HG02798 (cell line): ENCODE data around the gene MATCAP1.

ENCODE experiments used
- ATAC-seq: cut with Tn5 transposase; IDR thresholded peaks from one replicate; pipeline ENCODE4 v1.9.1; 2021; ENCODE audit warnings: mild to moderate bottlenecking; ENCODE audit not compliant: unreplicated experiment, poor library complexity

The MATCAP1 gene

DNA sequence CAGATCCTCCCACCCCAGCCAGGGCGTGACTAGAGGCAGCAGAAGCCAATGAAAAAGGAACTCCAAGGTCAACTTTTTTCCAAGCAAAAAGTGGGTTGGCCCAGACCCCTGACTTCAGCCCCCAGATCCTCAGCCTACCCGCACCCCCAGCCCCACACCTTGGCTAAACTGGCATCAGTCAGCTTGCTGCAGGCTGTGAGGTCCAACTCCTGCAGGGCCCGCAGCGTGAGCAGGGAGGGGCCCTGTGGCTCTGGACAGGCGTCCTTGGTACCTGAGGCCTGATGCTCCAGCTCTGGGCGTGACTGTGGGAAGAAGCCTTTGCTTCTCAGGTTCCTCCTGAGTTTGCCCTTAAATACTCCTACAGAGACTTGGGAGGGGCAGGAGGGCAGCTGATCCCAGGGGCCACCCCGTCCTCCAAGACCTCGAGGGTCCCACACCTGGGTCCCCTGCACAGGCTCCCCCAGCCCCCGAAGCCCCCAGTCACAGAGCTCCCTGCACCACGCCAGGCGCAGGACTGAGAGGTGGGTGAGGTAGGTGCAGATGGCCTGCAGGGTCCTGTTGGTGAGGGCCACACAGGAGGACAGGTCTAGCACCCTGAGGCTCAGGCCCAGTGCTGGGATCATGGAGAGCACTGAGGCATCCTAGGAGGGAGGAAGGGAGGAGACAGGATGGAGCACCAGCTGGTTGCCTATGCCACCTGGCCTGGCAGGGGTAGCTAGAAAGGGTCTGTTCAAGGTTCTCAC, 24.6 kb upstream of the MATCAP1 start:
- no peak for ATAC-seq

DNA sequence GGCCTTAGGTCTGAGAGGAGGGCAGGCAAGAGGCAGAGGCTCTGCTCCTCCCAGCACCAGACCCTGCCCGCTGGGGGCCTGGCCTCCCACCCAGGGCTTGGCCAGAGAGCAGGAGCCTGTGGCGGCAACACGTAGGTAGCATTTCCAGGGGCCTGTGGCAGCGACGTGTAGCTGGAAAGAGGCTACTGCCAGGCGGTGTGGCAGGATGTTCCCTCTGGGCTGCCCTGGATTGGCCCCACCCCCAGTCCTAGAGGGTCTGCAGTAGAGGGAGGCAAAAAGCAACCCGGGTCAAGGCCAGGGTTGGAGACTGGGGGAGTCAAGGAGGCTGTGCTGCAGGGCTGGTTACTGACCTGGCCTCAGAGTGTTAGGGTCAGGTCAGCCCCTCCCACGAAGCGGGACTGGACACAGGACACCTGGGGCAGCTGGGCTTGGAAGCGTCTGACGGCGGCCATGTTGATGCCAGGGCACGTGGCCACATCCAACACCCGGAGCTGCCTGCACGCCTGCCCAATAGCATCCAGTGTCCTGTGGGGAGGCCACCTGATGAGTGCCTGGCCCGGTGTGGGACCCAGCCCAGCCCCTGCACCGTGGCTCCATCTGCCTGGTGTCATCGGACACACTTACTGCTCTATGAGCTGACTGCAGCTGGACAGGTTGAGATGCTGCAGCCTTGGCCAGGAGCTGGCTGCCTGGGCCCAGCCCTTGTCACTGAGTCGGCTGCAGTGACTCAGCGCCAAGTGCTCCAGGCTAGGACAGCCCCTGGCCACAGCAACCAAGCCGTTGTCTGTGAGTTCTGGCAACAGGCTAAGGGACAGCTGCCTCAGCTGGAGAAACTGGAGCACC, 23.7 kb upstream of the MATCAP1 start:
- no peak for ATAC-seq

DNA sequence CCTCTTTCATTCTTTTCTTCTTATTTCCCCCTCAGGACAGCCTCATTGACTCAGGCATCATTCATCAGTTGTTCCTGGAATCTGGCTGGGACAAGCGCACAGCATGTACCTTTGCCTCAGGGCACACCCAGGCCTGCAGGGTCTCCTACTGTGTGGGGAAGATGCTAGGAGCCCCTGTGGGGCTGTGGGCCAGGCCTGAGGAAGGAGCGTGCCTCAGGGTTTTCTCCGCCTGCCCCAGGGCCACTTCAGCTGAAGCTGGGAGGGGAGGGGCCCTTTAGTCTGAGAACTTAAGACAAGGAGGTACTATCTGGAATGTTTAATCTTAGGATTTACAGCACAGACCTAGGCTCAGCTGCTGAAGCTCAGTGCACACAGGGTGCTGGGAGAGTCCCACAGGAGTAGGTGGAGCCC, 23.1 kb upstream of the MATCAP1 start:
- no peak for ATAC-seq

DNA sequence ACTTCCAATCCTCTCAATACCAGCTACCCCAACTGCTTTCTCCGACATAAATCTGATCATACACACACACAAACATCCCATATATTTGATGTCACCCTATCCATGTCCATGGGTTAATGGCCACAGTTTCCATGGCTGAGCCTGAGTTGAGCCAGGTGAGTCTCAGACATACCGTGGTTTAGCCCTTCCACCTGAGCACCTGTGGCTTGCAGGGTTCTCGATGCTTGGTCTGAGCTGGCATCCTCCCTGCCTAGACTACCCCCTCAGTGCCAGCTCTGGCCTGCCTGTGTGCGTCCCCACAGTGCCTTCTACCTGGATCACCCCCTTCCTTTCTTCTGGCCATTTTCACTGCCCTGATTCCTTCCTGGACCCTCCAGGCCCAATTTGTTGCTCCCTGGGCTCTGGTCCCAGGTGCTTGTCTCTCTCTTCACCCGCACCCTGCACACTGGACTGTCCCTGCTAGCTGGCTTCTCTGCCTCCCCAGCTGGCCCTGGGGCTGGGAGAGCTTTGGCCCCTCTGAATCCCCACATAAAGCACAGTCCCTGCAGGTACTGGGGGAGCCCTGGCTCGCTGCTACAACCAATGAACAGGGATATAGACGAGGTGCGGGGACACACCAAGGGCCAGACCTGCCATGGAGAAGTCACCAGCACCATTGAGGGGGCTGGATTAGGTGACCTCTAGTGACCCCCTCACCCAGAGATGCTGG, 22.5 kb upstream of the MATCAP1 start:
- no peak for ATAC-seq

DNA sequence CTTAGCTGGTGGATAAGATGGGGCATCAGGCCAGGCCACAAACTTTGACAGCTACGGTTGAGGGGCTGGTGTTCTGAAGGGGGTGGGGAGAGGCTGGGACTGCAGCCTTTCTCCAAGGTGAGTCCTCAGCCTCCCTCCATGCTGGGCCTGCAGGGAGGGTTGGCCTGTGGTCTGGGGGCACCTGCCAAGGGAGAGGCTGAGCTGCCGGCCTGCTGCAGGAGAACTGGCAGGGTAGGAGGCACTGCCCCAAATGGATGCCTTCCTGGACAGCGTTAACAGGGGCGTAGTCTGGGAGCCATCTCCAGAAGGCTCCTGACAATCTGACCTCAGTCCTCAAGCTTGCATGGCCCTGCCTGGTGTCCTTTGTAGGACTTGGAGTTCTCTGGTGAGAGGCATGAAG, 20.3 kb upstream of the MATCAP1 start:
- ATAC-seq = no peak

DNA sequence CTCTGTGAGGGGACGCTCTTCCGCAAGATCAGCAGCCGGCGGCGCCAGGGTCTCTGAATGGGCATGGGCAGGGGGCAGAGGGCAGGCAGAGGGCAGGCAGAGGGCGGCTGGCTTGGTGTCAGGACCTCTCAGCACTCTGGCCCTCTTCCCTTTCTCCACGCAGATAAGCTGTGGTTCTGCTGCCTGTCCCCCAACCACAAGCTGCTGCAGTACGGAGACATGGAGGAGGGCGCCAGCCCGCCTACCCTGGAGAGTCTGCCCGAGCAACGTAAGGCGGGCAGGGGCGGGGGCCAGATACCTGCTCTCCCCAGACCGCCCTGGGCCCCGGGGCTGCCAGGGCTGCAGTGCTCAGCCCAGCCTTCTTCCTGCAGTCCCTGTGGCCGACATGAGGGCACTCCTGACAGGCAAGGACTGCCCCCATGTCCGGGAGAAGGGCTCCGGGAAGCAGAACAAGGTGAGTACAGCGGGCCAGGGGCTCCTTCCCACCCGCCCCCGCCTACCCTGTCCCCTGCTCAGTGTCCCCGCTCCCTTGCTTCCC, 19.3 kb upstream of the MATCAP1 start:
- ATAC-seq = no peak

DNA sequence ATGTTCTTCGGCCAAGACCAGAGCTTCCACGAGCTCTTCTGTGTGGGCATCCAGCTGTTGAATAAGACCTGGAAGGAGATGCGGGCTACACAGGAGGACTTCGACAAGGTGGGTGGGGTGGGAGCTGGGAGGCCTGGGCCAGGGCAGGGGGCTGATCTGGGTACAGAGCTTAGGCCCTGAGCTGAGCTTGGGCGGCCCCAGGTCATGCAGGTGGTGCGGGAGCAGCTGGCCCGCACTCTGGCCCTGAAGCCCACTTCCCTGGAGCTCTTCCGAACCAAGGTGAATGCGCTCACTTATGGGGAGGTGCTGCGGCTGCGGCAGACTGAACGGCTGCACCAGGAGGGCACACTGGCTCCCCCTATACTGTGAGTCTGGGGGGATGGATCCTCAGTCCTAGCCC, 18.7 kb upstream of the MATCAP1 start:
- no peak for ATAC-seq

DNA sequence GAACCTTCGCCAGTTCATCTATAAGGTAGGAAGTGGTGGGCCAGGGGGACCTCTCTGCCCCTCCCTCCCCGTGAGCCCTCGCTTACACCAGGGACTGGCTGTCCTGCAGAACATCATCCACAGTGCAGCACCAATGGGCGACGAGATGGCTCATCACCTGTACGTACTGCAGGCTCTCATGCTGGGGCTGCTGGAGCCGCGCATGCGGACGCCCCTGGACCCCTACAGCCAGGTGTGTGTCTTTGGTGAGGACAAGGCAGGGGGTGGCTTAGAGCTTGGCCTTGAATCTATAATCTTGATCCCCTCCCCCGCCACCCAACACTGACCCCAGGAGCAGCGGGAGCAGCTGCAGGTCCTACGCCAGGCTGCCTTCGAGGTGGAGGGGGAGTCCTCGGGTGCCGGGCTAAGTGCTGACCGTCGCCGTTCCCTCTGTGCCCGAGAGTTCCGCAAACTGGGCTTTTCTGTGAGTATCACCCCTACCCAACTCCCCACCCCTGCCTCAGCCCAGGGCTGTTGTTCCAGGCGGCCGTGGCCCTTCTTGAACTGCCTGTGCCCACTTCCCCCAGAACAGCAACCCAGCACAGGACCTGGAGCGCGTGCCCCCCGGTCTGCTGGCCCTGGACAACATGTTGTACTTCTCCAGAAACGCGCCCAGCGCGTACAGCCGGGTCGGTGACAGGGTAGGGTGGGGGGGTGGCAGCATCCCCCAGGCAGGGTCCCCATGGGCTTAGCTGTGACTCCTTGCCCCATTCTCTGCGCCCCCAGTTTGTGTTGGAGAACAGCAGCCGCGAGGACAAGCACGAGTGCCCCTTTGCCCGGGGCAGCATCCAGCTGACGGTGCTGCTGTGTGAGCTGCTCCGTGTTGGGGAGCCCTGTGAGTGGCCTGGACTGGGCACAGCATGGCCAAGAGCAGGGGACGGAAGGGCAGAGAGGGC, 17.9 kb upstream of the MATCAP1 start:
- no peak for ATAC-seq

DNA sequence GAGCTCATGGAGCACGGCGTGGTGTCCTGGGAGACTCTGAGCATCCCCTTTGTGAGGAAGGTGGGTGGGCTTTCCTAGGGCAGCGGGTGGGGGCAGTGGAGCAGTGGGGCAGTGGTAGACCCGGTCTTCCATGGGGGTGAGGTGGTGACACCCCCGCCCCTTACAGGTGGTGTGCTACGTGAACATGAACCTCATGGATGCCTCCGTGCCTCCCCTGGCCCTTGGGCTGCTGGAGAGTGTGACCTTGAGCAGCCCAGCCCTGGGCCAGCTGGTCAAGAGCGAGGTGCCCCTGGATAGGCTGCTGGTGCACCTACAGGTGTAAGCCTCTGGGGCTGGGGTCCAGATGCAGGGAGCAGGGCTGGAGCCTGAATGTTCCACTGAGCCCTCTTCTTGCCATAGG, 16.7 kb upstream of the MATCAP1 start:
- ATAC-seq = no peak

DNA sequence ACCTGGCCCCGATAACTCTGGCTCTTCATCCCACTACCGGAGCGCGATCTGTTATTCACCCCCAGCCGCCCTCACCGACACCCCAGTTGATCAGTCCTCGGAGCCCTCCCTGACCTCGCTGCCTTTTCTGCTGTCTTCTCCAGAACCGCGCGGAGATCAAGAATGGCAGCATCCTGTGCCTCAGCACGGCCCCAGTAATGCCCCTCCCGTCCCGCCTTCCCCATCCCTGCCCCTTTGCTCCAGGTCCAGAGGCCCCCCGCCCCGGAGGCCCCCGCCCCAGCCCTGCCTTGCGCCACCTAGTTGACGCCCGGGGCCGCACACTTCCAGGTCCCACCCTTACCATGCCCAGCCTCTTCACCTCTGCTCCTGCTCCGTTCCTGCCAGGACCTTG, 16.0 kb upstream of the MATCAP1 start:
- ATAC-seq = no peak

DNA sequence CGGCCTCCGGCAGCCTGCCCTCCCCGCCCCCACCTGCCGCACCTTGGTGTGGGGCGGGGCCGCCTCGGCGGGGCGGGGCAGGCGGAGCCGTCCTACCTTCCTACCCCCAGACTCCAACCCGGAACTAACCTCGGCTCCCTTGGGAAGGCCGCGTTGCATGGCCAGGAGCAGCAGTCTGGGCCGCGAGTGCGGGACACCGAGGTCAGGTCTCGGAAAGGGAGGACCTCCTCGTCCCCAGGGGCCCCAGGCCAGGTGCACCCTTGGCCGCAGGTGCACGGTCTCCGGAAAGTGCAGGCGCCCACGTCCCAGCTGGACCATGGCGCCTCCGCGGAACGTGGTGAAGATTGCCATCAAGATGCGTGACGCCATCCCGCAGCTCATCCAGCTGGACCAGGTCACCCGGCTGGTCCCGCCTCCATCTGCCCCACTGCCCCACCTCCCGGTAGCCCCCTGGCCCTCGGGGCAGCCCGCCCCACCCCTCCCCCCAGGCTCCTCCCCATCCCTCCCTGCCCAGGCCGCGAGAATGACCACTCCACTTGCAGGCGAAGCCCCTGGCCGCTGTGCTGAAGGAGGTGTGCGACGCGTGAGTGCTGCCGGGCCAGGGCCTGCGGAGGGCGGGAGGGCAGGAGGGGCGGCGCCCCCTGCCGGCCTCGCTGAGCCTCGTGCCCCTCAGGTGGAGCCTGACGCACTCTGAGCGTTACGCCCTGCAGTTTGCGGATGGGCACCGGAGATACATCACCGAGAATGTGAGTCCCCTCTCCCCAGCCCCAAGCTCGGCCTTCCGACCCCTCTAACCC, 15.4 kb upstream of the MATCAP1 start, which contains the start of gene ELMO3:
TSS of gene ELMO3 (plus strand) at position 121 of the 797 bp plus-strand sequence. CDS start at position 317, 196 bp downstream.
- no peak for ATAC-seq

DNA sequence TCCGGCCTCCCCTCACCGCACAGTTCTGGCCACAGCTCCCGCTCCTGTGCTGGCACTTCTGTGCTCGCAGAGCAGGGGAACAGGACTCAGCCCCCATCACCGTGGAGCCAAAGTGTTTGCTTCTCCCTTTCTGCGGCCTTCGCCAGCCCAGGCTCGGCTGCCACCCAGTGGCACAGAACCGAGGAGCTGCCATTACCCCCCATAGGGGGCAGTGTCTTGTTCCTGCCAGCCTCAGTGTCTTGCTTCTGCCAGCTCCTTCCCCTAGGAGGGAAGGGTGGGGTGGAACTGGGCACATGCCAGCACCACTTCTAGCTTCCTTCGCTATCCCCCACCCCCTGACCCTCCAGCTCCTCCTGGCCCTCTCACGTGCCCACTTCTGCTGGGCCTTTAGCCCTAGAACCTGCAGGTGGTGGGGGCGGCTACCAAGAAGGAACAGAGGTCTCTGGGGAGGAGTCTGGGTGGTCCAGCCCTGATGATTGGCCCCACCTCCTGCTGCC, 14.5 kb upstream of the MATCAP1 start:
- ATAC-seq = no peak

DNA sequence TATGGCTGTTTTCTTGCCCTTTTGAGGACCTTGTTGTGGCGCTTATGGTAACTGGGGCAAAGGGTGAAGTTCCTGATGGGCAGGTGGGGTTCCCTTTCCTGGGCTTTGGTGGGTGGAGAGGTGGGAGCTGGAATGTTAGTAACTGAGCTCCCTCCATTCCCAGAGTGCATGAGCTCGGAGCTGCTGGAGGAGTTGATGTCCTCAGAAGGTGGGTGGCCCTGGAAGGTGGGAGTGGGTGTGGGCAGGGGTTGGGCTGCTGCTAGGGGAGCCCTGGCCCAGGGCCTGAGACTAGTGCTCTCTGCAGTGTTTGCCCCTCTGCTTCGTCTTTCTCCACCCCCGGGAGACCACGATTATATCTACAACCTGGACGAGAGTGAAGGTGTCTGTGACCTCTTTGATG, 13.9 kb upstream of the MATCAP1 start:
- ATAC-seq = no peak

DNA sequence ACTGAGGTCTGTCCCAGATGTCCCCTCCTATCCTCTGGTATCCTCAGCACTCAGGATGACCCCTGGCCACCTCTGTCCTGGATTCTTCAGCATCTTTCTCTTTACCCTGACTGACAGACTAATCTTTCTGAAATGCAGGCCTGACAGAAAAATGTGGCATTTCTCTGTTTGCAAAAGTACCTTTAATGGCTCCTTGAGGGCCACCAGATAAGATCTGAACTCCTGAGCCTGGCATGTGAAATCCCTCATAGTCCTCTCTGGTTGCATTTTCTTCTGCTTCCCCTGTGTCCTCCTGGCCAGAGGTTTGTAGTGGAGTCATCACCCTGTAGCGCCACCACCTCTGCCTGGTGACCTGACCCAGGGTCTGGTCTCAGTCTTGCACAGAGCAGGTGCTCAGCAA, 13.1 kb upstream of the MATCAP1 start:
- ATAC-seq = no peak

DNA sequence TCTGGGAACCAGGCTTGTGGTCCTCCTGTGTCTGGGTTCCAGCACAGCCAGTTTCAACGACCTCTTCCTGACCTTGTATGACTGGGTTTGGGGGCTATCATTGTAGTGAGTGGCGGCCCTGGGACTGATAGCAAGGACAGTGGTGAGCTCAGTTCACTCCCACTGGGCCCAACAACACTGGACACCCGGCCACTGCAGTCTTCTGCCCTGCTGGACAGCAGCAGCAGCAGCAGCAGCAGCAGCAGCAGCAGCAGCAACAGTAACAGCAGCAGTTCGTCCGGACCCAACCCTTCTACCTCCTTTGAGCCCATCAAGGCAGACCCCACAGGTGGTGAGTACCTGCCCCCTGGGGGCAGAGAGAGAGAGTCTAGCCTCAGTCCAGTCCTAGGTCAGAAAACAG, 11.9 kb upstream of the MATCAP1 start:
- ATAC-seq = no peak

DNA sequence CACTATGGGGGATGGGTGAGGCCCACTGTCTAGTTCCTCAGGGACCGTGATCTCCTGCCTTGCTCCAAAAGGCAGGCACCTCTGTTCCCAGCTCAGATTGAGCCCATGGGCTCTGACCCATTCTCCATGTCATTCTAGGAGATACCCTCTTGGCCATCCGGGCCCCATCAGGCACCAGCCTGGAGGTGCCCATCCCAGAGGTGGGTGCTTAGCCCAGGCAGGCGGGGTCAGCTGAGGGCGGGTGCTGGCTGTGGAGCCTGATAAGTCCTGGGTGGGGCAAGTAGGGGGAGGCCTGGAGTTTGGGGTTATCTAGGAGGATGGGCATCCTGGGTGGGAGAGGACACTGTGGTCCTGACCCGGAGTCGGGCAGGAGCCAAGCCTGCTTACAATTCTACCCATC, 10.5 kb upstream of the MATCAP1 start:
- ATAC-seq = no peak

DNA sequence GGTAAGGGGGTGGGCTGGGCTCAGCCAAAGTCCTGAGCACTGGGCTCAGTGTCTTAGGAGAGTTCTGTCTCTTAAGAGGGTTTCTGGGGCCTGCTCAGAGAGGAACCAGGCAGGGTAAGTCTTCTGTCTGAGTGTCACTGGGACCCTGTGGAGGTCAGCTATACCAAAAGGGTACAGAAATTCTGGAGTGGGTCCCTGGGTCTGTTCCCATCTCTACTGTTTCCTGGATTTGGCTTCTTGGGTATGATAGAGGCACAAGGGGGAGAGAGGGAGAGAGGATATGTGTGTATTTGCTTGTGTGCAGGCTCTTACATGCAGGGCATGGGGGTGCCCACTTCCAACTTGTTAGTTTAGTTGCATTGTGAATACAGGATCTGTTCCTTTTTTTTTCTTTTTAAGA, 9.8 kb upstream of the MATCAP1 start:
- ATAC-seq = no peak

DNA sequence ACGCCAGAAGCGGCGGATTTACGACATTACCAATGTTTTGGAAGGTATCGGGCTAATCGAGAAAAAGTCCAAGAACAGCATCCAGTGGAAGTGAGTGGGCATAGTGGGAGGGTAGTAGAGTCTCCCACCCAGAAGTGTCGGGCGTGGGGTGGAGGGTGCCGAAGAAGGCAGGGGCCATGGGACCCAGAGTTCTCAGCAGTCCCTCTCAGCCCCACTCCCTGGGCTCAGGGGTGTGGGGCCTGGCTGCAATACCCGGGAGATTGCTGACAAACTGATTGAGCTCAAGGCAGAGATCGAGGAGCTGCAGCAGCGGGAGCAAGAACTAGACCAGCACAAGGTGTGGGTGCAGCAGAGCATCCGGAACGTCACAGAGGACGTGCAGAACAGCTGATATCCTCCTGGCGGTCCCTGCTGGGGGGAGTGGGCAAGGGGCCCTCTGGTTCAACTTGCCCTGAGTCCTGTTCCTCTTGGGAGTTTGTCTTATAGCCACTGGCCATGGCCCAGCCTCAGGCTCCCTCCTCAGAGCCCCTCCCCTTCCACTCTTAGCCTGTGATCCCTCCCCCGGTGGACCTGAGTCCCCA, 9.1 kb upstream of the MATCAP1 start:
- no peak for ATAC-seq
